OCI-LY3 (cell line): Measurements from ENCODE around the gene PRDM16.

ENCODE experiments used
- H2AFZ ChIP-seq: fragments of 200-600, 300-600 bp; shearing (Covaris generic); 2 replicates; pipeline ENCODE4 v1.6.0; 2014; ENCODE audit warnings: antibody characterized with exemption, low read depth, low read length
- H3K27ac ChIP-seq: fragments of 200-600, 300-600 bp; sonication (generic); 2 replicates; pipeline ENCODE4 v1.5.1; 2014; ENCODE audit warnings: mild to moderate bottlenecking, low read length, moderate library complexity, mixed read lengths
- H3K27me3 ChIP-seq: fragments of 200-600, 300-600 bp; sonication (generic); 2 replicates; pipeline ENCODE4 v1.6.1; 2014; ENCODE audit warnings: low read depth, low read length, mixed read lengths
- H3K36me3 ChIP-seq: fragments of 200-600, 300-600 bp; sonication (generic); replicated peaks from 2 replicates; pipeline ENCODE3; 2014; ENCODE audit warnings: low read depth, low read length, mixed read lengths
- H3K4me1 ChIP-seq: fragments of 300-600, 200-600 bp; sonication (generic); 2 replicates; pipeline ENCODE4 v1.6.1; 2014; ENCODE audit warnings: low read length, mixed read lengths
- H3K4me2 ChIP-seq: fragments of 200-600, 300-600 bp; sonication (generic); 2 replicates; pipeline ENCODE4 v1.6.1; 2014; ENCODE audit warnings: low read length, mixed read lengths
- H3K4me3 ChIP-seq: fragments of 300-600, 200-600 bp; sonication (generic); 2 replicates; pipeline ENCODE4 v1.5.1; 2014; ENCODE audit warnings: antibody characterized with exemption, mild to moderate bottlenecking, low read length, moderate library complexity
- H3K79me2 ChIP-seq: fragments of 300-600, 200-600 bp; shearing (Covaris generic); 2 replicates; pipeline ENCODE4 v1.6.1; 2014; ENCODE audit warnings: mild to moderate bottlenecking, low read length, mixed read lengths
- H3K9ac ChIP-seq: fragments of 300-600, 200-600 bp; shearing (Covaris generic); 2 replicates; pipeline ENCODE4 v1.6.0; 2014; ENCODE audit warnings: mild to moderate bottlenecking, low read length, moderate library complexity
- H3K9me3 ChIP-seq: fragments of 200-600, 300-600 bp; shearing (Covaris generic); 2 replicates; pipeline ENCODE4 v1.6.1; 2014; ENCODE audit warnings: low read length, mixed read lengths; ENCODE audit not compliant: insufficient read depth
- H4K20me1 ChIP-seq: fragments of 200-600, 300-600 bp; sonication (generic); 2 replicates; pipeline ENCODE4 v1.6.1; 2016; ENCODE audit warnings: low read length, mixed read lengths; ENCODE audit not compliant: insufficient read depth
- CTCF ChIP-seq: fragments of 200-600, 300-600 bp; sonication (generic); IDR thresholded peaks from 2 replicates; pipeline ENCODE4 v1.5.1; 2014; ENCODE audit warnings: antibody characterized with exemption, low read length, low read depth
- EZH2phosphoT487 ChIP-seq: fragments of 200-600 bp; shearing (Covaris generic); IDR thresholded peaks from 2 replicates; pipeline ENCODE4 v1.6.1; 2018; ENCODE audit warnings: antibody characterized with exemption, mixed run types, low read depth

The PRDM16 gene

GRCh38 chr1:3112526-3112925 lies 43.5 kb downstream of the PRDM16 start:
- no peaks in the 10 kb centered on the region for H3K36me3 ChIP-seq
- H3K4me1 ChIP-seq: no peaks in the 10 kb centered on the region
- no peak overlapping the region for H3K9ac ChIP-seq
- no peak for TF ChIP-seq CTCF
- TF ChIP-seq EZH2phosphoT487: no peak
- H3K4me2 ChIP-seq: no peak overlapping the region
- no peak overlapping the region for H3K4me3 ChIP-seq
- no peak overlapping the region for H3K27ac ChIP-seq
- H4K20me1 ChIP-seq: no peaks in the 10 kb centered on the region
- no peaks in the 10 kb centered on the region for H3K79me2 ChIP-seq
- H3K27me3 ChIP-seq: no peaks in the 10 kb centered on the region
- H2AFZ ChIP-seq: no peak overlapping the region
- no peaks in the 10 kb centered on the region for H3K9me3 ChIP-seq

GRCh38 chr1:3113047-3113740 lies 44.2 kb downstream of the PRDM16 start:
- Histone ChIP-seq H3K79me2 (no peaks in the 10 kb centered on the region), H3K27ac (no peak overlapping the region), H3K4me3 (no peak overlapping the region), H3K27me3 (no peaks in the 10 kb centered on the region), H3K9ac (no peak overlapping the region), H3K4me2 (no peak overlapping the region), H3K36me3 (no peaks in the 10 kb centered on the region), H3K9me3 (no peaks in the 10 kb centered on the region), H2AFZ (no peak overlapping the region), H4K20me1 (no peaks in the 10 kb centered on the region), H3K4me1 (no peaks in the 10 kb centered on the region)
- TF ChIP-seq EZH2phosphoT487: no peak
- TF ChIP-seq CTCF: no peak

GRCh38 chr1:3113741-3114056 lies 44.7 kb downstream of the PRDM16 start:
- TF ChIP-seq CTCF: no peak
- no peak for TF ChIP-seq EZH2phosphoT487
- Histone ChIP-seq H3K4me2 (no peak overlapping the region), H3K4me1 (no peaks in the 10 kb centered on the region), H3K9me3 (no peaks in the 10 kb centered on the region), H3K27me3 (no peaks in the 10 kb centered on the region), H3K9ac (no peak overlapping the region), H3K4me3 (no peak overlapping the region), H3K79me2 (no peaks in the 10 kb centered on the region), H2AFZ (no peak overlapping the region), H3K27ac (no peak overlapping the region), H4K20me1 (no peaks in the 10 kb centered on the region), H3K36me3 (no peaks in the 10 kb centered on the region)

- no peak overlapping the region for H3K4me2 ChIP-seq
- H3K4me1 ChIP-seq: no peaks in the 10 kb centered on the region
- no peaks in the 10 kb centered on the region for H3K27me3 ChIP-seq
- no peak overlapping the region for H3K4me3 ChIP-seq
- TF ChIP-seq EZH2phosphoT487 (no peak), CTCF (no peak)
- no peak overlapping the region for H3K9ac ChIP-seq
- no peaks in the 10 kb centered on the region for H3K79me2 ChIP-seq
- no peaks in the 10 kb centered on the region for H3K9me3 ChIP-seq
- H3K36me3 ChIP-seq: no peaks in the 10 kb centered on the region
- H2AFZ ChIP-seq: no peak overlapping the region
- H3K27ac ChIP-seq: no peak overlapping the region
- H4K20me1 ChIP-seq: no peaks in the 10 kb centered on the region
These were observed 45.2 kb downstream of the PRDM16 start for GRCh38 chr1:3114131-3114744.
